ENCODE results near the gene ITGA5. TPM values are rescaled to one million over a fixed set of nuclear protein-coding genes. Genes with fewer than 3 reads are reported as not detected.
A peak's percentile ranks its signal among the peaks of the same experiment; 100 is the strongest.

The ITGA5 gene
- total RNA-seq, 1 experiment from 2014 or later = 12.2 TPM

GRCh38 chr12:54420766-54421144, 1.7 kb upstream of the ITGA5 start:
- no peak overlapping the region for H2BK5ac ChIP-seq (ENCODE audit: insufficient read length, low read length)
- H3K9me3 ChIP-seq (ENCODE audit: control insufficient read depth, low read depth, low read length) = no peaks in the 10 kb centered on the region
- no peak for TF ChIP-seq CTCF (conservative IDR thresholded peaks at IDR 0.05)
- H3K4me3 Mint-ChIP-seq = peak overlapping the region; percentile 22 to 58; a peak in 4 of 5 replicates
- H3K79me2 ChIP-seq (ENCODE audit: insufficient read depth, low read length) = no peaks in the 10 kb centered on the region
- no peak overlapping the region for H2AFZ ChIP-seq (ENCODE audit: low read length)
- H3K14ac ChIP-seq (ENCODE audit: insufficient read depth, low read length) = no peak overlapping the region
- no peak overlapping the region for H3K56ac ChIP-seq (ENCODE audit: insufficient read length, low read depth, low read length)
- no peaks in the 10 kb centered on the region; the same call in 1 of the 2 replicates for H3K27me3 ChIP-seq (ENCODE audit: insufficient read depth, low read length)
- no peak overlapping the region for H3K4ac ChIP-seq (ENCODE audit: low read depth, low read length)
- H2BK15ac ChIP-seq (ENCODE audit: low read depth, low read length) = no peak overlapping the region
- no peak overlapping the region for H3K23ac ChIP-seq (ENCODE audit: insufficient read length, low read depth, low read length)
- H3K36me3 Mint-ChIP-seq (ENCODE audit: insufficient read depth in 1 of 3, low read depth in 3 of 3) = no peaks in the 10 kb centered on the region; a peak in 1 of 7 replicates
- H3K9ac ChIP-seq (ENCODE audit: extremely low read depth, insufficient read length, low read length) = no peak overlapping the region
- H3T11ph ChIP-seq (ENCODE audit: low read length) = no peak overlapping the region
- no peaks in the 10 kb centered on the region for H3K79me1 ChIP-seq (ENCODE audit: insufficient read depth, low read depth, low read length, poor library complexity, severe bottlenecking)
- peaks cover 16% of the 10 kb centered on the region for H3K23me2 ChIP-seq (ENCODE audit: insufficient read length, low read depth, low read length, poor library complexity, severe bottlenecking)
- H2BK12ac ChIP-seq (ENCODE audit: insufficient read length, low read depth, low read length) = no peak overlapping the region
- H4K91ac ChIP-seq (ENCODE audit: insufficient read length, low read depth, low read length) = no peak overlapping the region
- H2BK120ac ChIP-seq (ENCODE audit: low read depth, low read length, poor library complexity, severe bottlenecking) = no peak overlapping the region
- H3K18ac ChIP-seq (ENCODE audit: insufficient read length, low read depth, low read length) = no peak overlapping the region
- no peak for DNase-seq
- no CpG with 5 or more reads among the region's 2 CpGs for WGBS (ENCODE audit: extremely low coverage, insufficient read length, low lambda C conversion rate)
- H2BK20ac ChIP-seq (ENCODE audit: low read depth, low read length, poor library complexity, severe bottlenecking) = no peak overlapping the region
- no peak overlapping the region for H3K4me2 ChIP-seq (ENCODE audit: insufficient read depth, insufficient read length, low read length)
- H3K4me1 Mint-ChIP-seq = peaks cover 40 to 43% of the 10 kb centered on the region in 2 experiments
- no peak overlapping the region for H3K27ac ChIP-seq (ENCODE audit: insufficient read length, low read depth, low read length)
- no peak overlapping the region for H4K5ac ChIP-seq (ENCODE audit: insufficient read length, low read depth, low read length)
- H4K20me1 ChIP-seq (ENCODE audit: control insufficient read depth, insufficient read depth, insufficient read length) = no peaks in the 10 kb centered on the region
- no peak overlapping the region for H2AK5ac ChIP-seq (ENCODE audit: insufficient read length, low read length)
- H3K4me1 ChIP-seq (ENCODE audit: insufficient read depth, low read length) = peaks cover 5% of the 10 kb centered on the region; the same call in 1 of the 2 replicates
- H3K9me3 Mint-ChIP-seq = no peaks in the 10 kb centered on the region
- H3K27me3 Mint-ChIP-seq (ENCODE audit: low read depth) = peaks cover 83% of the 10 kb centered on the region
- no peak overlapping the region for H4K8ac ChIP-seq (replicated peaks; ENCODE audit: insufficient read length, low read depth, low read length)
- H3K27ac Mint-ChIP-seq = peak overlapping the region in 1 of 3 experiments; percentile 19; a peak in 1 of 7 replicates
